ENCODE measurements around the gene ZFPM1. TPM values are rescaled to one million over a fixed set of nuclear protein-coding genes. Genes with fewer than 3 reads are reported as not detected.

Gene ZFPM1
- total RNA-seq, 1 experiment from 2014 or later = 5.0 TPM

GRCh38 chr16:88475037-88475436 is 22.0 kb downstream of the ZFPM1 start:
- H3K9me3 Mint-ChIP-seq (ENCODE audit: unreplicated experiment) = no peaks in the 10 kb centered on the region
- no peak overlapping the region for H3K27ac Mint-ChIP-seq (ENCODE audit: low read depth, unreplicated experiment)
- intact Hi-C loops (cut with micrococcal nuclease) = no loop called here
- POLR2A ChIA-PET = no interaction called here
- H3K36me3 Mint-ChIP-seq (ENCODE audit: insufficient read depth, unreplicated experiment) = no peaks in the 10 kb centered on the region
- no peaks in the 10 kb centered on the region for H3K4me1 Mint-ChIP-seq (ENCODE audit: insufficient read depth, unreplicated experiment)
- TF ChIP-seq CTCF (IDR thresholded peaks at IDR 0.05; ENCODE audit: unreplicated experiment) = no peak
- no peak overlapping the region for H3K4me3 Mint-ChIP-seq (ENCODE audit: unreplicated experiment)
- no TSS peak for BruUV-seq (replicated peaks)
- no peaks in the 10 kb centered on the region for H3K27me3 Mint-ChIP-seq (ENCODE audit: insufficient read depth, unreplicated experiment)
- CTCF ChIA-PET = no interaction called here
- DNase-seq (ENCODE audit: unreplicated experiment) = no peak

- intact Hi-C loops (cut with micrococcal nuclease) = no loop called here
- POLR2A ChIA-PET = no interaction called here
- CTCF ChIA-PET = no interaction called here
- Mint-ChIP-seq H3K9me3 (ENCODE audit: unreplicated experiment) (no peaks in the 10 kb centered on the region), H3K27me3 (ENCODE audit: insufficient read depth, unreplicated experiment) (no peaks in the 10 kb centered on the region), H3K4me1 (ENCODE audit: insufficient read depth, unreplicated experiment) (no peaks in the 10 kb centered on the region), H3K27ac (ENCODE audit: low read depth, unreplicated experiment) (no peak overlapping the region), H3K36me3 (ENCODE audit: insufficient read depth, unreplicated experiment) (no peaks in the 10 kb centered on the region), H3K4me3 (ENCODE audit: unreplicated experiment) (no peak overlapping the region)
- no peak for DNase-seq (ENCODE audit: unreplicated experiment)
- BruUV-seq (replicated peaks) = no TSS peak
- no peak for TF ChIP-seq CTCF (IDR thresholded peaks at IDR 0.05; ENCODE audit: unreplicated experiment)
These were observed 23.1 kb downstream of the ZFPM1 start for GRCh38 chr16:88476203-88476602.

- Mint-ChIP-seq H3K4me1 (ENCODE audit: insufficient read depth, unreplicated experiment) (no peaks in the 10 kb centered on the region), H3K4me3 (ENCODE audit: unreplicated experiment) (no peak overlapping the region), H3K36me3 (ENCODE audit: insufficient read depth, unreplicated experiment) (no peaks in the 10 kb centered on the region), H3K27me3 (ENCODE audit: insufficient read depth, unreplicated experiment) (no peaks in the 10 kb centered on the region), H3K9me3 (ENCODE audit: unreplicated experiment) (no peaks in the 10 kb centered on the region), H3K27ac (ENCODE audit: low read depth, unreplicated experiment) (no peak overlapping the region)
- ChIA-PET CTCF (interaction anchor here (0.6 kb wide), 1 partner anchor 93 kb away, joined by 4 read pairs; no protein-coding TSS in a partner anchor), POLR2A (no interaction called here)
- no TSS peak for BruUV-seq (replicated peaks)
- intact Hi-C loops (cut with micrococcal nuclease) = no loop called here
- DNase-seq (ENCODE audit: unreplicated experiment) = no peak
- TF ChIP-seq CTCF (IDR thresholded peaks at IDR 0.05; ENCODE audit: unreplicated experiment) = no peak
These were observed 23.8 kb downstream of the ZFPM1 start for GRCh38 chr16:88476817-88477397.

GRCh38 chr16:88477631-88478519 is 24.8 kb downstream of the ZFPM1 start:
- Mint-ChIP-seq H3K27ac (ENCODE audit: low read depth, unreplicated experiment) (no peak overlapping the region), H3K9me3 (ENCODE audit: unreplicated experiment) (no peaks in the 10 kb centered on the region), H3K4me1 (ENCODE audit: insufficient read depth, unreplicated experiment) (no peaks in the 10 kb centered on the region), H3K27me3 (ENCODE audit: insufficient read depth, unreplicated experiment) (no peaks in the 10 kb centered on the region), H3K4me3 (ENCODE audit: unreplicated experiment) (no peak overlapping the region), H3K36me3 (ENCODE audit: insufficient read depth, unreplicated experiment) (no peaks in the 10 kb centered on the region)
- TF ChIP-seq CTCF (IDR thresholded peaks at IDR 0.05; ENCODE audit: unreplicated experiment) = no peak
- intact Hi-C loops (cut with micrococcal nuclease) = no loop called here
- POLR2A ChIA-PET = no interaction called here
- BruUV-seq (replicated peaks) = no TSS peak
- DNase-seq (ENCODE audit: unreplicated experiment) = no peak
- CTCF ChIA-PET = interaction anchor here (0.6 kb wide), 1 partner anchor 92 kb away, joined by 4 read pairs; no protein-coding TSS in a partner anchor
